K562 (cell line): ENCODE measurements around the gene IPO11. TPM values are rescaled to one million over a fixed set of nuclear protein-coding genes. Genes with fewer than 3 reads are reported as not detected.
A peak's percentile ranks its signal among the peaks of the same experiment; 100 is the strongest.

Experiments
- ATAC-seq: fragments of 200-7000 bp; cut with Tn5 transposase; 3 replicates; pipeline ENCODE4 v1.9.1; 2020; ENCODE audit warnings: moderate library complexity
- BruUV-seq: library from RNA; stranded (reverse); fragments of 400-500 nt; replicated peaks from 2 replicates; lab custom pipeline; 2021; lab: Mats Ljungman, UMichigan
- CTCF ChIA-PET: fragments of 300-600 bp; formaldehyde crosslinking; extraction: SDS; loops from one replicate; lab custom pipeline; 2021; ENCODE audit warnings: low intra/inter-chr PET ratio; lab: Yijun Ruan, JAX
- POLR2A ChIA-PET: fragments of 300-600, 350-650 bp; sonication (Branson Sonifier 250); formaldehyde crosslinking; extraction: SDS; loops from one replicate; lab custom pipeline; 2021; ENCODE audit warnings: antibody characterized with exemption, inconsistent platforms; lab: Yijun Ruan, JAX
- DNase-seq, 4 experiments: peaks; one replicate each; pipeline versions ENCODE4 v3.0.0 to v3.0.0-alpha.2; 2011 to 2018; ENCODE audit warnings: low spot score in 3 of 4, mixed read lengths in 3 of 4; ENCODE audit errors: extremely low read depth in 1 of 4
- FAIRE-seq: peaks from 2 replicates; lab custom pipeline; 2011; peaks lifted over from hg19 to GRCh38; lab: Jason Lieb, UNC
- H2AFZ ChIP-seq: 2 replicates; pipeline ENCODE4 v1.6.0; 2011; ENCODE audit warnings: low read depth, low read length, control low read depth, inconsistent platforms
- H3K27ac ChIP-seq: fragments of 200-600 bp; 3 replicates; pipeline ENCODE4 v1.8.0; 2011; ENCODE audit warnings: low read depth, mild to moderate bottlenecking, control low read depth, inconsistent platforms, low read length, moderate library complexity, mixed read lengths; ENCODE audit errors: extremely low read depth
- H3K27me3 ChIP-seq, 2 experiments: fragments of 300-600 bp in 1 of 2; 2 replicates in 1 of 2; 3 replicates in 1 of 2; pipeline versions ENCODE4 v1.6.0 to v1.8.0; 2011; ENCODE audit warnings: inconsistent platforms in 2 of 2, low read length in 2 of 2, mild to moderate bottlenecking in 1 of 2, mixed read lengths in 1 of 2, moderate library complexity in 1 of 2; ENCODE audit not compliant: control insufficient read depth in 2 of 2, insufficient read depth in 2 of 2
- H3K36me3 ChIP-seq: fragments of 300-600 bp; 3 replicates; pipeline ENCODE4 v1.8.0; 2011; ENCODE audit warnings: mild to moderate bottlenecking, low read length, inconsistent platforms; ENCODE audit not compliant: control insufficient read depth, insufficient read depth
- H3K4me1 ChIP-seq, 2 experiments: fragments of 200-600 bp in 1 of 2; replicated peaks in 1 of 2; 2 replicates in 1 of 2; 3 replicates in 1 of 2; pipeline versions ENCODE4 v1.5.1 to v1.8.0; 2011; ENCODE audit warnings: inconsistent platforms in 2 of 2, low read length in 2 of 2, mild to moderate bottlenecking in 1 of 2, mixed read lengths in 1 of 2, moderate library complexity in 1 of 2; ENCODE audit not compliant: control insufficient read depth in 2 of 2, insufficient read depth in 2 of 2
- H3K4me2 ChIP-seq: 2 replicates; pipeline ENCODE4 v1.6.1; 2011; ENCODE audit warnings: low read length, control low read depth, inconsistent platforms, mixed read lengths; ENCODE audit not compliant: insufficient read depth
- H3K4me3 ChIP-seq: fragments of 200-600 bp; sonication (generic), shearing (Covaris generic); 2 replicates; pipeline ENCODE4 v1.5.1; 2016; ENCODE audit warnings: control low read depth, inconsistent platforms
- H3K79me2 ChIP-seq: fragments of 200-600 bp; 3 replicates; pipeline ENCODE4 v1.8.0; 2011; ENCODE audit warnings: low read length, inconsistent platforms; ENCODE audit not compliant: control insufficient read depth, insufficient read depth
- H3K9ac ChIP-seq, 2 experiments: 2 replicates each; pipeline versions ENCODE4 v1.6.0 to v1.6.1; 2011; ENCODE audit warnings: low read depth in 2 of 2, low read length in 2 of 2, control low read depth in 1 of 2, inconsistent platforms in 1 of 2, mild to moderate bottlenecking in 1 of 2, mixed read lengths in 1 of 2; ENCODE audit not compliant: insufficient read depth in 1 of 2
- H3K9me1 ChIP-seq: one replicate; pipeline ENCODE4 v1.6.0; 2011; ENCODE audit warnings: inconsistent platforms, mild to moderate bottlenecking, low read length, moderate library complexity; ENCODE audit not compliant: control insufficient read depth, insufficient read depth
- H3K9me3 ChIP-seq: replicated peaks from 2 replicates; pipeline ENCODE4 v1.5.1; 2011; ENCODE audit warnings: low read depth, low read length, inconsistent platforms; ENCODE audit not compliant: control insufficient read depth, insufficient read depth
- H4K20me1 ChIP-seq: replicated peaks from 2 replicates; pipeline ENCODE4 v1.6.1; 2011; ENCODE audit warnings: low read length, inconsistent platforms, mixed read lengths; ENCODE audit not compliant: control insufficient read depth, insufficient read depth
- CBFA2T2 ChIP-seq: fragments of 450-650 bp; conservative IDR thresholded peaks from 2 replicates; pipeline ENCODE4 v1.6.1; 2017; ENCODE audit warnings: mild to moderate bottlenecking
- CBFA2T3 ChIP-seq: fragments of 450-650 bp; IDR thresholded peaks from 2 replicates; pipeline ENCODE4 v1.6.1; 2017
- ESRRA ChIP-seq: fragments of 450-650 bp; IDR thresholded peaks from 2 replicates; pipeline ENCODE4 v1.6.1; 2014; ENCODE audit warnings: low read depth, mild to moderate bottlenecking, moderate library complexity, borderline replicate concordance
- HNRNPL ChIP-seq: fragments of 200-400 bp; formaldehyde crosslinking; IDR thresholded peaks from 2 replicates; pipeline ENCODE4 v1.6.1; 2017; ENCODE audit warnings: low read depth, mild to moderate bottlenecking, low read length
- HOXB6 ChIP-seq: fragments of 250-450 bp; sonication (Bioruptor Pico); IDR thresholded peaks from 2 replicates; pipeline ENCODE4 v1.5.1; 2022; ENCODE audit warnings: mild to moderate bottlenecking, borderline replicate concordance
- MIER1 ChIP-seq: fragments of 450-650 bp; IDR thresholded peaks from 2 replicates; pipeline ENCODE4 v1.6.1; 2016; ENCODE audit warnings: antibody characterized with exemption, mild to moderate bottlenecking, low read depth
- POLR2A ChIP-seq: fragments of 450-650 bp; conservative IDR thresholded peaks from 2 replicates; pipeline ENCODE4 v1.6.1; 2016
- SIN3B ChIP-seq: fragments of 450-650 bp; IDR thresholded peaks from 2 replicates; pipeline ENCODE4 v1.6.1; 2017; ENCODE audit warnings: low read depth, mild to moderate bottlenecking, moderate library complexity
- SOX6 ChIP-seq: fragments of 450-650 bp; IDR thresholded peaks from 2 replicates; pipeline ENCODE4 v1.6.1; 2014; ENCODE audit warnings: mild to moderate bottlenecking
- STAG1 ChIP-seq: sonication (generic); formaldehyde crosslinking; IDR thresholded peaks from 2 replicates; pipeline ENCODE4 v1.5.0; 2020; ENCODE audit warnings: missing genetic modification reagents, borderline replicate concordance
- TAL1 ChIP-seq: fragments of 450-650 bp; IDR thresholded peaks from 2 replicates; pipeline ENCODE4 v1.6.1; 2016; ENCODE audit warnings: mild to moderate bottlenecking
- TFE3 ChIP-seq: fragments of 450-650 bp; formaldehyde crosslinking; IDR thresholded peaks from 2 replicates; pipeline ENCODE4 v1.4.0; 2020; ENCODE audit warnings: mild to moderate bottlenecking, mixed read lengths
- ZBTB17 ChIP-seq: fragments of 450-650 bp; formaldehyde crosslinking; IDR thresholded peaks from 2 replicates; pipeline ENCODE4 v1.4.0; 2020; ENCODE audit warnings: mild to moderate bottlenecking
- WGBS: fragments of 100-300 bp; shearing (Covaris generic); methylation state at CpG from one replicate; pipeline ENCODE4 v1.1.6; 2016; ENCODE audit warnings: low coverage, mixed read lengths; ENCODE audit not compliant: insufficient coverage; ENCODE audit errors: missing lambda C conversion rate; 5-methylcytosine and 5-hydroxymethylcytosine counted together
- in situ Hi-C: fragments of 300-500 bp; cut with MboI; formaldehyde crosslinking; loops from 4 replicates; pipeline ENCODE4 v1.15.0; 2018; ENCODE audit warnings: inconsistent platforms, mixed read lengths
- intact Hi-C: fragments of 100-400 bp; cut with micrococcal nuclease; formaldehyde crosslinking; loops from 2 replicates; pipeline ENCODE4 v1.14.2; 2022
- polyA plus RNA-seq, 8 experiments: library from polyadenylated mRNA; depleted of rRNA in 4 of 8; stranded (reverse) in 5 of 8; unstranded in 3 of 8; fragments of >200 nt; fragmentation: Nextera tagmentation in 2 of 8; fragmentation: Illumina TruSeq in 1 of 8; extraction: Ambion mirVana in 2 of 8; extraction: Trizol in 1 of 8; gene quantifications; 2 replicates each; pipeline versions ENCODE4 v1.2.1 to v1.2.3, GENCODE V29; 2011 to 2014; ENCODE audit warnings: inconsistent platforms in 1 of 8, missing spikeins in 1 of 8
- total RNA-seq, 7 experiments: library from RNA; depleted of rRNA in 6 of 7; stranded (reverse); fragments of >200 nt in 6 of 7; fragmentation: Illumina TruSeq in 2 of 7; extraction: Trizol in 2 of 7; gene quantifications; 2 replicates each; pipeline versions ENCODE4 v1.2.1 to v1.2.3, GENCODE V29; 2011 to 2021; ENCODE audit warnings: low replicate concordance in 1 of 7

The IPO11 gene
- total and polyA plus RNA-seq, 9 of the 15 experiments (the other 6 are each of a cell fraction or from before 2014, with no cell fraction given), result 38.7 to 96.0 (median 70.9) TPM

DNA sequence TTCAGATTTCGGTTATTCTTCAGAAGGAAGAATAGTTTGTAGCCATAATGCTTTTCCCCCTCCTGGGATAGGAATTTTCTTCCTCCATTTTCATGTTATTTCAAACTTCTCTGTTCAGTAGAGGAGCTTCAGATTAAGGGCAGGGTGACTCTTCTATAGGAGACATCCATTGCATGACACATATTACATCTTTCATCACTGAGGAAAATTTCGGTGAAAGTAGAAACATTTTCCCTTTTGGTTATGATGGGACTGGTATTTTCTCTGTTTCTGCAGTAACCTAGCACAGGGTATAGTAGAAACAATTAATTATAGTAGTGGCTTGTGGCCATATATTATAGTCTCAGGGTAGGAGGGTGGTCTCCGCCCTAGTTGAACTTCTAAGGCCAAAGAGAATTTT, 1.1 kb downstream of the IPO11 start:
- peak overlapping the region; percentile 87 for H3K27ac ChIP-seq
- H3K9me1 ChIP-seq, result no peaks in the 10 kb centered on the region
- intact Hi-C loops, result no loop called here
- H3K4me3 ChIP-seq, result peak overlapping the region; percentile 86
- peaks cover 62% of the 10 kb centered on the region for H3K79me2 ChIP-seq
- in situ Hi-C loops, result no loop called here
- peaks cover 28 to 29% of the 10 kb centered on the region in 2 experiments; a peak in 4 of 5 replicates for H3K4me1 ChIP-seq
- DNase-seq (no peak), ATAC-seq (peak; percentile 6; the same call in 2 of the 3 replicates), FAIRE-seq (no peak)
- H3K9ac ChIP-seq, result peak overlapping the region in 1 of 2 experiments; percentile 84; a peak in 3 of 4 replicates
- H3K27me3 ChIP-seq, result no peaks in the 10 kb centered on the region
- no TSS peak for BruUV-seq
- peak overlapping the region; percentile 99 for H3K4me2 ChIP-seq
- ChIA-PET CTCF (no interaction called here), POLR2A (interaction anchor here (0.9 to 4.6 kb wide), 5 partner anchors 8 to 30 kb away, joined by 3 to 70 read pairs (median 10); partner anchors contain the start of gene DIMT1)
- peaks cover 23% of the 10 kb centered on the region; the same call in 2 of the 3 replicates for H3K36me3 ChIP-seq
- TF ChIP-seq SIN3B, result 0 out of 2 replicates have a peak, but pooled peaks have one; percentile 20
- TF ChIP-seq HOXB6 (CRISPR knock-in tag), result no peak
- H2AFZ ChIP-seq, result no peak overlapping the region
- H3K9me3 ChIP-seq, result no peaks in the 10 kb centered on the region
- WGBS, result 8% methylated on average over 3 of the region's 3 CpGs
- no peaks in the 10 kb centered on the region for H4K20me1 ChIP-seq

DNA sequence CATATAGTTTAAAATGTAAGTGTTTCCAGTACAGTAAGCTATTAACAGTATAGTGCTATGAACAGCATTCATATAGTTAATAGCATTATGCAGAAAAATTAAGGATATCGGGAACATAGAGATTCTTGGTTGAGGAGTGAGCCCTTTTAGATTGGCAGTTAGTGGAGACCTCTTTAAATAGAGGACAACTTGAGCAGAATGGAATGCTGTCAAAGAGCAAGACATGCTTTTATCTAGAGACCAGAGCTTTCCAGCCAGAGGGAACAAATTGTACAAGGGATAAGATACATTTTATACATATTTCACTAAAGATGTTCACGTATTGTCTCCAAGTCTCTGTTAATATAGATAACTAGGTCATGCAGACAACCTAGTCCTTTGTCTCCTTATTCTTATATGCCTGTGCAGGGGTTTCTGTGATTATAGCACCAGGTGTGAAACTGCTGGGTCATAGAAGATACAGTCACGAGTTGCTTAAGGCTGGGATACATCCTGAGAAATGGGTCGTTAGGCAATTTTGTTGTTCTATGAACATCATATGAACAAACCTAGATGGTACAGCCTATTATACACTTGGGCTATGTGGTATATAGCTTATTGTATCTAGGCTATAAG, 6.0 kb downstream of the IPO11 start:
- Histone ChIP-seq H3K4me2 (no peak overlapping the region; the same call in 1 of the 2 replicates), H2AFZ (no peak overlapping the region), H3K4me3 (no peak overlapping the region), H3K9me3 (no peaks in the 10 kb centered on the region), H3K79me2 (peaks cover 100% of the 10 kb centered on the region), H3K9me1 (no peaks in the 10 kb centered on the region), H3K4me1 (peaks cover 36 to 65% of the 10 kb centered on the region in 2 experiments), H3K9ac (peak overlapping the region in 1 of 2 experiments; percentile 6; a peak in 1 of 4 replicates), H3K27ac (peak overlapping the region; percentile 25; the same call in 2 of the 3 replicates), H3K36me3 (peaks cover 45% of the 10 kb centered on the region; the same call in 2 of the 3 replicates), H4K20me1 (no peaks in the 10 kb centered on the region), H3K27me3 (no peaks in the 10 kb centered on the region; a peak in 1 of 5 replicates)
- intact Hi-C loops (no loop called here), in situ Hi-C loops (no loop called here)
- WGBS, result 29% methylated on average over 4 of the region's 4 CpGs
- FAIRE-seq (no peak), DNase-seq (peak in 1 of 4 experiments; percentile 40), ATAC-seq (peak; percentile 11)
- POLR2A ChIA-PET, result interaction anchor here (1.6 to 3.1 kb wide), 3 partner anchors 9 to 14 kb away, joined by 6 to 16 read pairs (median 14); partner anchors contain the start of gene DIMT1
- BruUV-seq, result no TSS peak
- CTCF ChIA-PET, result no interaction called here
- TF ChIP-seq ZBTB17 (CRISPR knock-in tag) (0 out of 2 replicates have a peak, but pooled peaks have one; percentile 14), STAG1 (CRISPR knock-in tag) (no peak), CBFA2T2 (peak; percentile 52), POLR2A (no peak), MIER1 (no peak), SOX6 (peak; percentile 47; the same call in 1 of the 2 replicates), ESRRA (no peak), TFE3 (CRISPR knock-in tag) (peak; percentile 9; the same call in 1 of the 2 replicates), CBFA2T3 (peak; percentile 66), HNRNPL (no peak), TAL1 (peak; percentile 38; the same call in 1 of the 2 replicates)
